ENCODE results near the gene EPS15. TPM values are rescaled to one million over a fixed set of nuclear protein-coding genes. Genes with fewer than 3 reads are reported as not detected.

The EPS15 gene
- total and polyA plus RNA-seq, 2 donors (not counting 1 experiment from before 2014, with no cell fraction given), result 40.3 to 151 TPM

- DNase-seq, result no peak
- H3K27me3 ChIP-seq (replicated peaks in 1 of 4; ENCODE audit: control extremely low read depth in 1 of 4, control insufficient read depth in 3 of 4, insufficient read depth in 4 of 4, low read length in 3 of 4), result no peaks in the 10 kb centered on the region
- no peaks in the 10 kb centered on the region for H3K9me3 ChIP-seq (ENCODE audit: control extremely low read depth in 1 of 3, control insufficient read depth in 2 of 3, insufficient read depth in 1 of 3, low read length in 2 of 3)
- H3K79me2 ChIP-seq (ENCODE audit: control insufficient read depth, insufficient read depth, low read length), result no peaks in the 10 kb centered on the region
- H3K4me1 Mint-ChIP-seq, result peaks cover 12% of the 10 kb centered on the region
- no peak overlapping the region for H3K27ac Mint-ChIP-seq
- peaks cover 0 to 3% of the 10 kb centered on the region in 2 donors for H3K4me1 ChIP-seq (ENCODE audit: control insufficient read depth in 2 of 2, insufficient read depth in 2 of 2, low read length in 2 of 2)
- no peaks in the 10 kb centered on the region for H3K9me3 Mint-ChIP-seq (ENCODE audit: insufficient read depth)
- no peak overlapping the region for H2AFZ ChIP-seq (ENCODE audit: insufficient read depth, low read depth, low read length, poor library complexity, severe bottlenecking)
- no peak for ATAC-seq (ENCODE audit: low read depth)
- H4K20me1 ChIP-seq (ENCODE audit: control insufficient read depth, insufficient read depth, low read length, poor library complexity, severe bottlenecking), result no peaks in the 10 kb centered on the region
- no peak overlapping the region for H3K4me2 ChIP-seq (replicated peaks; ENCODE audit: low read depth, low read length, poor library complexity, severe bottlenecking)
- H3K27me3 Mint-ChIP-seq, result no peaks in the 10 kb centered on the region
- 100% methylated on average over 1 of the region's 5 CpGs for WGBS (ENCODE audit: insufficient coverage)
- no peak overlapping the region for H3K4me3 ChIP-seq (ENCODE audit: control extremely low read depth in 1 of 5, extremely low read depth in 1 of 5, insufficient read depth in 1 of 5, low read depth in 2 of 5, low read length in 4 of 5)
- no peak overlapping the region for H3K27ac ChIP-seq (ENCODE audit: low read length in 2 of 2)
- H3K36me3 ChIP-seq (replicated peaks in 1 of 2; ENCODE audit: control extremely low read depth in 1 of 2, control insufficient read depth in 1 of 2, extremely low read depth in 1 of 2, insufficient read depth in 2 of 2, low read length in 1 of 2), result no peaks in the 10 kb centered on the region
- no peak overlapping the region for H3K4me3 Mint-ChIP-seq
- intact Hi-C loops (cut with micrococcal nuclease), result no loop called here
- CTCF ChIA-PET, result no interaction called here
- TF ChIP-seq CTCF (IDR thresholded peaks at IDR 0.05) (no peak), EZH2 (IDR thresholded peaks at IDR 0.05; ENCODE audit: borderline replicate concordance, insufficient read depth, low read depth, low read length, poor library complexity, severe bottlenecking) (no peak)
- H3K9ac ChIP-seq (ENCODE audit: low read length), result no peak overlapping the region
- POLR2A ChIA-PET, result no interaction called here
Observed at GRCh38 chr1:51311826-51312225, 207.2 kb downstream of the EPS15 start.

- Histone ChIP-seq H3K4me3 (ENCODE audit: control extremely low read depth in 1 of 5, extremely low read depth in 1 of 5, insufficient read depth in 1 of 5, low read depth in 2 of 5, low read length in 4 of 5) (no peak overlapping the region), H4K20me1 (ENCODE audit: control insufficient read depth, insufficient read depth, low read length, poor library complexity, severe bottlenecking) (no peaks in the 10 kb centered on the region), H3K27ac (ENCODE audit: low read length in 2 of 2) (no peak overlapping the region), H3K36me3 (replicated peaks in 1 of 2; ENCODE audit: control extremely low read depth in 1 of 2, control insufficient read depth in 1 of 2, extremely low read depth in 1 of 2, insufficient read depth in 2 of 2, low read length in 1 of 2) (no peaks in the 10 kb centered on the region), H2AFZ (ENCODE audit: insufficient read depth, low read depth, low read length, poor library complexity, severe bottlenecking) (no peak overlapping the region), H3K4me1 (ENCODE audit: control insufficient read depth in 2 of 2, insufficient read depth in 2 of 2, low read length in 2 of 2) (peaks cover 0 to 3% of the 10 kb centered on the region in 2 donors), H3K79me2 (ENCODE audit: control insufficient read depth, insufficient read depth, low read length) (no peaks in the 10 kb centered on the region), H3K27me3 (replicated peaks in 1 of 4; ENCODE audit: control extremely low read depth in 1 of 4, control insufficient read depth in 3 of 4, insufficient read depth in 4 of 4, low read length in 3 of 4) (no peaks in the 10 kb centered on the region), H3K9me3 (ENCODE audit: control extremely low read depth in 1 of 3, control insufficient read depth in 2 of 3, insufficient read depth in 1 of 3, low read length in 2 of 3) (no peaks in the 10 kb centered on the region), H3K4me2 (replicated peaks; ENCODE audit: low read depth, low read length, poor library complexity, severe bottlenecking) (no peak overlapping the region), H3K9ac (ENCODE audit: low read length) (no peak overlapping the region)
- Mint-ChIP-seq H3K27me3 (no peaks in the 10 kb centered on the region), H3K4me3 (no peak overlapping the region), H3K9me3 (ENCODE audit: insufficient read depth) (no peaks in the 10 kb centered on the region), H3K27ac (no peak overlapping the region), H3K4me1 (peaks cover 12% of the 10 kb centered on the region)
- CTCF ChIA-PET, result no interaction called here
- DNase-seq, result no peak
- intact Hi-C loops (cut with micrococcal nuclease), result no loop called here
- 16% methylated on average over 13 of the region's 15 CpGs for WGBS (ENCODE audit: insufficient coverage)
- no peak for TF ChIP-seq EZH2 (IDR thresholded peaks at IDR 0.05; ENCODE audit: borderline replicate concordance, insufficient read depth, low read depth, low read length, poor library complexity, severe bottlenecking)
- TF ChIP-seq CTCF (IDR thresholded peaks at IDR 0.05), result no peak
- POLR2A ChIA-PET, result no interaction called here
- no peak for ATAC-seq (ENCODE audit: low read depth)
Observed at GRCh38 chr1:51310871-51311613, 208.0 kb downstream of the EPS15 start.

Data from B cell (primary cell).